H9 (cell line): ENCODE results near the gene RPRD1A. TPM values are rescaled to one million over a fixed set of nuclear protein-coding genes. Genes with fewer than 3 reads are reported as not detected.
A peak's percentile ranks its signal among the peaks of the same experiment; 100 is the strongest.

Source experiments
- DNase-seq: peaks from one replicate; pipeline ENCODE4 v3.0.0-alpha.2; 2017
- H2AFZ ChIP-seq: one replicate; pipeline ENCODE4 v1.6.1; 2013; ENCODE audit warnings: mild to moderate bottlenecking, low read length, control low read depth, moderate library complexity
- H2AK5ac ChIP-seq: 2 replicates; pipeline ENCODE4 v1.6.1; 2013; ENCODE audit warnings: low read length, control low read depth, mixed read lengths; ENCODE audit not compliant: insufficient read length
- H2BK120ac ChIP-seq: one replicate; pipeline ENCODE4 v1.6.1; 2013; ENCODE audit warnings: low read depth, mild to moderate bottlenecking, low read length, control low read depth, inconsistent platforms; ENCODE audit not compliant: poor library complexity, severe bottlenecking
- H2BK12ac ChIP-seq: 2 replicates; pipeline ENCODE4 v1.6.1; 2013; ENCODE audit warnings: low read length, control low read depth, mixed read lengths, low read depth; ENCODE audit not compliant: insufficient read length
- H2BK15ac ChIP-seq: 2 replicates; pipeline ENCODE4 v1.6.1; 2013; ENCODE audit warnings: low read depth, low read length, control low read depth
- H2BK20ac ChIP-seq: one replicate; pipeline ENCODE4 v1.6.1; 2013; ENCODE audit warnings: low read depth, mild to moderate bottlenecking, low read length, control low read depth, inconsistent platforms; ENCODE audit not compliant: poor library complexity, severe bottlenecking
- H2BK5ac ChIP-seq: 2 replicates; pipeline ENCODE4 v1.6.1; 2013; ENCODE audit warnings: low read length, control low read depth, mixed read lengths; ENCODE audit not compliant: insufficient read length
- H3K14ac ChIP-seq: 2 replicates; pipeline ENCODE4 v1.6.1; 2013; ENCODE audit warnings: low read length, control low read depth; ENCODE audit not compliant: insufficient read depth
- H3K18ac ChIP-seq: 2 replicates; pipeline ENCODE4 v1.6.1; 2013; ENCODE audit warnings: low read depth, mild to moderate bottlenecking, mixed read lengths, low read length, control low read depth; ENCODE audit not compliant: insufficient read length
- H3K23ac ChIP-seq: 2 replicates; pipeline ENCODE4 v1.6.1; 2013; ENCODE audit warnings: low read length, control low read depth, mixed read lengths, low read depth; ENCODE audit not compliant: insufficient read length
- H3K23me2 ChIP-seq: 2 replicates; pipeline ENCODE4 v1.6.1; 2013; ENCODE audit warnings: low read depth, mild to moderate bottlenecking, mixed read lengths, low read length, control low read depth; ENCODE audit not compliant: insufficient read length, poor library complexity, severe bottlenecking
- H3K27ac ChIP-seq: 2 replicates; pipeline ENCODE4 v1.5.1; 2013; ENCODE audit warnings: low read length, control low read depth, mixed read lengths, low read depth; ENCODE audit not compliant: insufficient read length
- H3K27me3 ChIP-seq: 2 replicates; pipeline ENCODE4 v1.6.1; 2013; ENCODE audit warnings: low read length, control low read depth, inconsistent platforms; ENCODE audit not compliant: insufficient read depth
- H3K4ac ChIP-seq: 2 replicates; pipeline ENCODE4 v1.6.1; 2013; ENCODE audit warnings: low read depth, mild to moderate bottlenecking, control low read depth, inconsistent platforms, low read length, moderate library complexity
- H3K4me1 ChIP-seq: 2 replicates; pipeline ENCODE4 v1.6.1; 2013; ENCODE audit warnings: low read length, control low read depth, inconsistent platforms; ENCODE audit not compliant: insufficient read depth
- H3K4me2 ChIP-seq: 2 replicates; pipeline ENCODE4 v1.6.1; 2013; ENCODE audit warnings: low read length, control low read depth, mixed read lengths; ENCODE audit not compliant: insufficient read length, insufficient read depth
- H3K56ac ChIP-seq: 2 replicates; pipeline ENCODE4 v1.6.1; 2013; ENCODE audit warnings: low read depth, mild to moderate bottlenecking, mixed read lengths, low read length, control low read depth; ENCODE audit not compliant: insufficient read length
- H3K79me1 ChIP-seq: 2 replicates; pipeline ENCODE4 v1.6.1; 2013; ENCODE audit warnings: low read depth, mild to moderate bottlenecking, moderate library complexity, low read length, control low read depth, inconsistent platforms; ENCODE audit not compliant: insufficient read depth, poor library complexity, severe bottlenecking
- H3K79me2 ChIP-seq: 2 replicates; pipeline ENCODE4 v1.6.1; 2013; ENCODE audit warnings: low read length, control low read depth, inconsistent platforms; ENCODE audit not compliant: insufficient read depth
- H3K9ac ChIP-seq: 2 replicates; pipeline ENCODE4 v1.6.1; 2013; ENCODE audit warnings: low read length, control low read depth, mixed read lengths; ENCODE audit not compliant: insufficient read length; ENCODE audit errors: extremely low read depth
- H3K9me3 ChIP-seq: one replicate; pipeline ENCODE4 v1.6.1; 2013; ENCODE audit warnings: low read depth, low read length, inconsistent platforms; ENCODE audit not compliant: control insufficient read depth
- H3T11ph ChIP-seq: one replicate; pipeline ENCODE4 v1.6.1; 2013; ENCODE audit warnings: mild to moderate bottlenecking, low read length, control low read depth, inconsistent platforms
- H4K20me1 ChIP-seq: one replicate; pipeline ENCODE4 v1.6.1; 2013; ENCODE audit not compliant: control insufficient read depth, insufficient read length, insufficient read depth
- H4K5ac ChIP-seq: 2 replicates; pipeline ENCODE4 v1.6.1; 2013; ENCODE audit warnings: low read depth, mild to moderate bottlenecking, mixed read lengths, low read length, control low read depth; ENCODE audit not compliant: insufficient read length
- H4K8ac ChIP-seq: replicated peaks from 2 replicates; pipeline ENCODE4 v1.6.1; 2013; ENCODE audit warnings: low read length, control low read depth, mixed read lengths, low read depth; ENCODE audit not compliant: insufficient read length
- H4K91ac ChIP-seq: 2 replicates; pipeline ENCODE4 v1.6.1; 2013; ENCODE audit warnings: low read depth, mild to moderate bottlenecking, moderate library complexity, mixed read lengths, low read length, control low read depth; ENCODE audit not compliant: insufficient read length
- H3K27ac Mint-ChIP-seq, 3 experiments: 2 replicates in 2 of 3; 3 replicates in 1 of 3; pipeline ENCODE4 v1.8.0; 2020 to 2021; ENCODE audit warnings: mixed read lengths in 3 of 3, mild to moderate bottlenecking in 1 of 3, moderate library complexity in 1 of 3
- H3K27me3 Mint-ChIP-seq: 2 replicates; pipeline ENCODE4 v1.8.0; 2021; ENCODE audit warnings: low read depth, mild to moderate bottlenecking, moderate library complexity, mixed read lengths
- H3K36me3 Mint-ChIP-seq, 3 experiments: 2 replicates in 2 of 3; 3 replicates in 1 of 3; pipeline ENCODE4 v1.8.0; 2020 to 2021; ENCODE audit warnings: low read depth in 3 of 3, mixed read lengths in 3 of 3; ENCODE audit not compliant: insufficient read depth in 1 of 3
- H3K4me1 Mint-ChIP-seq, 2 experiments: 2 replicates each; pipeline ENCODE4 v1.8.0; 2020; ENCODE audit warnings: mixed read lengths in 2 of 2
- H3K4me3 Mint-ChIP-seq, 2 experiments: 2 replicates in 1 of 2; 3 replicates in 1 of 2; pipeline ENCODE4 v1.8.0; 2020 to 2021; ENCODE audit warnings: mild to moderate bottlenecking in 2 of 2, mixed read lengths in 2 of 2, moderate library complexity in 1 of 2
- H3K9me3 Mint-ChIP-seq, 2 experiments: 2 replicates in 1 of 2; 3 replicates in 1 of 2; pipeline ENCODE4 v1.8.0; 2020; ENCODE audit warnings: mild to moderate bottlenecking in 2 of 2, mixed read lengths in 2 of 2, moderate library complexity in 1 of 2
- WGBS: extraction: QIAGEN DNeasy Blood & Tissue Kit; methylation state at CpG from one replicate; pipeline ENCODE4 v1.1.7; 2013; ENCODE audit warnings: missing lambda C conversion rate, low lambda C conversion rate, mixed read lengths; ENCODE audit not compliant: insufficient read length; ENCODE audit errors: extremely low coverage; 5-methylcytosine and 5-hydroxymethylcytosine counted together
- total RNA-seq: library from RNA; stranded (reverse); gene quantifications from 2 replicates; pipeline ENCODE4 v1.2.1, GENCODE V29; 2021
- TF ChIP-seq, protein P1 (sequence below): fragments of 200-600 bp; sonication (generic); conservative IDR thresholded peaks from 3 replicates; pipeline ENCODE4 v1.8.0; 2021; ENCODE audit warnings: antibody characterized with exemption, mild to moderate bottlenecking

Gene RPRD1A
- total RNA-seq, 1 experiment from 2014 or later, result 107 TPM

DNA sequence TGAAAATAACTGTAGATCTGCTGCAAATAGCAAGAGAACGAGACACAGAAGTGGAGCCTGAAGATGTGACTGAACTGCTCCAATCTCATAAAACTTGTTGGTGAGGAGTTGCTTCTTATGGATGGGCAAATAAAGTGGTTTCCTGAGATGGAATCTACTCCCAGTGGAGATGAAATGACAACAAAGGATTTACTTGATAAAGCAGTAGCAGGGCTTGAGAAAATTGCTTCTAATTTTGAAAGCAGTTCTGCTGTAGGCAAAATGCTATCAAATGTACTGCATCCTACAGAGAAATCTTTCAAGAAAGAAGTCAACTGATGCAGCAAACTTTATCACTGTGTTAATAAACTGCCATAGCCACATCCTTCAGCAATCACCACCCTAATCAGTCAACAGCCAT is 44.0 kb downstream of the RPRD1A start:
- Histone ChIP-seq H3K9ac (no peak overlapping the region), H2BK15ac (no peak overlapping the region), H3K79me2 (no peaks in the 10 kb centered on the region), H3K27me3 (no peaks in the 10 kb centered on the region), H3K56ac (no peak overlapping the region), H2AFZ (no peak overlapping the region), H2BK120ac (no peak overlapping the region), H2BK20ac (no peak overlapping the region), H4K8ac (no peak overlapping the region), H2BK12ac (no peak overlapping the region), H2AK5ac (no peak overlapping the region), H4K20me1 (no peaks in the 10 kb centered on the region), H3K79me1 (no peaks in the 10 kb centered on the region), H3K4me2 (no peak overlapping the region), H4K5ac (no peak overlapping the region), H3K14ac (no peak overlapping the region), H3K23ac (no peak overlapping the region), H3K27ac (no peak overlapping the region), H2BK5ac (no peak overlapping the region), H3K18ac (no peak overlapping the region), H3K9me3 (no peaks in the 10 kb centered on the region), H3K4ac (no peak overlapping the region), H3K4me1 (no peaks in the 10 kb centered on the region), H4K91ac (no peak overlapping the region), H3T11ph (no peak overlapping the region), H3K23me2 (no peaks in the 10 kb centered on the region)
- Mint-ChIP-seq H3K27me3 (no peaks in the 10 kb centered on the region), H3K9me3 (no peaks in the 10 kb centered on the region), H3K27ac (peak overlapping the region in 1 of 3 experiments; percentile 76; a peak in 1 of 7 replicates), H3K4me1 (no peaks in the 10 kb centered on the region), H3K4me3 (no peak overlapping the region), H3K36me3 (peaks cover 16 to 25% (median 24%) of the 10 kb centered on the region in 3 experiments; a peak in 6 of 7 replicates)
- no peak for DNase-seq
- WGBS, result no CpG with 5 or more reads among the region's 1 CpG
- TF ChIP-seq, protein P1, sequence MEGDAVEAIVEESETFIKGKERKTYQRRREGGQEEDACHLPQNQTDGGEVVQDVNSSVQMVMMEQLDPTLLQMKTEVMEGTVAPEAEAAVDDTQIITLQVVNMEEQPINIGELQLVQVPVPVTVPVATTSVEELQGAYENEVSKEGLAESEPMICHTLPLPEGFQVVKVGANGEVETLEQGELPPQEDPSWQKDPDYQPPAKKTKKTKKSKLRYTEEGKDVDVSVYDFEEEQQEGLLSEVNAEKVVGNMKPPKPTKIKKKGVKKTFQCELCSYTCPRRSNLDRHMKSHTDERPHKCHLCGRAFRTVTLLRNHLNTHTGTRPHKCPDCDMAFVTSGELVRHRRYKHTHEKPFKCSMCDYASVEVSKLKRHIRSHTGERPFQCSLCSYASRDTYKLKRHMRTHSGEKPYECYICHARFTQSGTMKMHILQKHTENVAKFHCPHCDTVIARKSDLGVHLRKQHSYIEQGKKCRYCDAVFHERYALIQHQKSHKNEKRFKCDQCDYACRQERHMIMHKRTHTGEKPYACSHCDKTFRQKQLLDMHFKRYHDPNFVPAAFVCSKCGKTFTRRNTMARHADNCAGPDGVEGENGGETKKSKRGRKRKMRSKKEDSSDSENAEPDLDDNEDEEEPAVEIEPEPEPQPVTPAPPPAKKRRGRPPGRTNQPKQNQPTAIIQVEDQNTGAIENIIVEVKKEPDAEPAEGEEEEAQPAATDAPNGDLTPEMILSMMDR, result no peak
